ENCODE data around the gene OPN1SW. TPM values are rescaled to one million over a fixed set of nuclear protein-coding genes. Genes with fewer than 3 reads are reported as not detected.
A peak's percentile ranks its signal among the peaks of the same experiment; 100 is the strongest.

Gene OPN1SW
- total and polyA plus RNA-seq, 4 donors = 0.28 to 2.3 (median 2.0) TPM; not detected in 1

DNA sequence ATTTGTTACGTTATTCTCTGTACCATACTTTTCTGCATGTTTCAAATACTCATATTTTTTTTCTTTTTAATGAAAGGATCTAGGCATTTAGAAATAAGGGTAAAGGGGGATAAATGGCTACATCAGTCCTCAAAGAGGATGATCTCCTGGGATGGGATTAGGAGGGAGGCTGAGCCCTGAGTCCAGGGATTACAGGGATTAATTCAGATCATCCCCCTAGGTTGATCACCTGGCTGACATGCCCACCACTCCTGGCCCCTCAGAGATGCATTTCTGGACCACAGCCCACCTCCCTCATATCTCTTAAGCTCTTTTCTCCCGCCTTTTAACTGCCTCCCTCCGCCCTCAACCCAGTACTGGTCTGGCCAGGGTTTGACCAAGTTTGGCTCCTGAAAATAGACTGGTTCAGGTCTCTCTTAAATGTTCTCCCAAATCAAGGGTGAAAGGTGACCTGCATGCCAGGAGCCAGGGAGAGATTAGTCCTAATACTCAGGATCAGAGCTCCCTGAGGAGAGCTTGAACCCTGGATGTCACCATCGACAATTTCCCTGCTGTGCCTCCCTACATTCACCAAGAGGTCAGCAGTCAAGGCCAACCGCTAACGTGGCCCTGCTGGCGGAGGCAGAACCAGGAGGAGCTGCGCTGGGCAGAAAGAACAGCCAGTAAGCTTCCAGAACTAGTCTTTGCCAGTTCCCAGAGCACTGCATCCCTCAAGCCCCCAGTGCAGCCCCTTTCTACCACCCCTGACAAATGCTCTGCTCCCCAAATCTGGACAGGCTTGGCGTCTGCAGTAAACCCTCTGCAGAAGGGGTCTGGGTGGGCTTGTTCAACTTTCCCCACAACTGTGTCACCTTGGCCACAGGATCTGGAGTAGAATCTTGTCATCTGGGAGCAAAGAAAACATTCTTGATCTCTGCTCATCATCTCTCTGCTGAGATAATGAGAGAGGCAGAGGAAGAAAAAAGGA is 13.1 kb upstream of the OPN1SW start:
- no peak for DNase-seq (ENCODE audit: low read depth in 4 of 6, low spot score in 6 of 6)
- peaks cover 30% of the 10 kb centered on the region for H3K4me1 ChIP-seq (ENCODE audit: control insufficient read depth, insufficient read depth, low read length)
- no peaks in the 10 kb centered on the region for H3K27me3 ChIP-seq (ENCODE audit: control insufficient read depth, insufficient read depth, low read length)
- H3K27ac ChIP-seq (ENCODE audit: low read depth, low read length) = no peak overlapping the region
- WGBS (ENCODE audit: insufficient coverage) = 71% methylated on average over 8 of the region's 9 CpGs
- no peaks in the 10 kb centered on the region for H3K9me3 ChIP-seq (ENCODE audit: control insufficient read depth, insufficient read depth, low read length)
- H3K36me3 ChIP-seq (ENCODE audit: control insufficient read depth, insufficient read depth, low read length) = no peaks in the 10 kb centered on the region
- no peak overlapping the region for H3K4me3 ChIP-seq (ENCODE audit: low read depth, low read length)

DNA sequence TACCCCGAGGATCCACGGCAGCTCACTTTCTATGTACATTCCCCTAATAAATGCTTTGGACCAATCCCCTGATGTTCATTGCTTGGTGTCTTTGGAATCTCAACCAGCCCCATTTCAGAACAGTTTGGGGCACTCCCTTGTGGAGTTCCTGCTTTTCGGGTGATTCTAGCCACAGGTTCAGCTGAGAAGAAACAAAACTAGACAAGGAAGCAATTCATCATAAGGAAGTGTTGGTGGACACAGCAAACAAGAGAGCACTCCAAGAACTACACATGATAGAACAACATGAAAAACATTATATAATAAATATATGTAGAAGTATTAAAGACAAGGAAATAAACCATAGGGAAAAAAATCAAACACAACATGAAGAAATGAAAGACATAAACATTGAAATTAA is 10.1 kb upstream of the OPN1SW start:
- no peak overlapping the region for H3K27ac ChIP-seq (ENCODE audit: low read depth, low read length)

DNA sequence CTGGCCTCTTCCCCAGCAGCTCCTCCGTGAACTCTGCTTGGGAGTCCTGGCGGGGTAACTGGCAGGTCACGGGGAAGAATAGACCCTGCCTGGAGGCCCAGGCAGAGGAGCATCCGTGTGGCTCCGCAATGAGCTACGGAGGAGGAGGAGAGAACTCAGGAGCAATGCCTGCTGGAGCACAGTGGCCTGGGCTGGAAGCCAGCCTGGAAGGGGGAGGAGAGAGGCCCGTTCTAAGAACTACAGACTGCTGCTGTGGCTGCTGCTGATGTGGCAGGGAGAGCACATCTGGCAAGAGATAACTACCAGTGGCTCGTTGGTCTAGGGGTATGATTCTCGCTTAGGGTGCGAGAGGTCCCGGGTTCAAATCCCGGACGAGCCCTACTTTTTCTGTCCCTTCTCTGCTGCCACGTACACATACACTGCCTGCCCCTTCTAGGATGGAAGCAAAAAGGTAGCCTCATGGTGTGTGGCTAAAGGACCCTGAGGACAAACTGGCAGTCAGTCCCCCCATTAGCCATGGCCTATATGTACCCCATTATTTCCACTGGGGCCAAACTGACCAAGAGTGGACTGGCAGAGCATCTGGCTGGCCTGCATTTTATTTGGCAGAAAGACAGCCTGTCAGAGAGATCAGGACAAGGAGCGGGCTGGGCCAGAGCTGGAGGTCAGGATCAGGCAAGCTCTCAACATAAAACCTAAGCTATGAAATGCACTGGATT is 7.7 kb upstream of the OPN1SW start:
- Histone ChIP-seq H3K4me3 (ENCODE audit: low read depth, low read length) (no peak overlapping the region), H3K4me1 (ENCODE audit: control insufficient read depth, insufficient read depth, low read length) (peaks cover 9% of the 10 kb centered on the region), H3K36me3 (ENCODE audit: control insufficient read depth, insufficient read depth, low read length) (no peaks in the 10 kb centered on the region), H3K9me3 (ENCODE audit: control insufficient read depth, insufficient read depth, low read length) (no peaks in the 10 kb centered on the region), H3K27me3 (ENCODE audit: control insufficient read depth, insufficient read depth, low read length) (no peaks in the 10 kb centered on the region), H3K27ac (ENCODE audit: low read depth, low read length) (no peak overlapping the region)
- 24% methylated on average over 11 of the region's 15 CpGs for whole genome bisulfite sequencing (ENCODE audit: insufficient coverage)
- DNase-seq (ENCODE audit: low read depth in 4 of 6, low spot score in 6 of 6) = peak in 4 of 6 donors; percentile 28 to 78 (median 56)

More for the DNA sequence above, 10.1 kb upstream of the OPN1SW start:
- Histone ChIP-seq H3K36me3 (ENCODE audit: control insufficient read depth, insufficient read depth, low read length) (no peaks in the 10 kb centered on the region), H3K4me3 (ENCODE audit: low read depth, low read length) (no peak overlapping the region), H3K4me1 (ENCODE audit: control insufficient read depth, insufficient read depth, low read length) (peaks cover 16% of the 10 kb centered on the region), H3K27me3 (ENCODE audit: control insufficient read depth, insufficient read depth, low read length) (no peaks in the 10 kb centered on the region), H3K9me3 (ENCODE audit: control insufficient read depth, insufficient read depth, low read length) (no peaks in the 10 kb centered on the region)
- WGBS (ENCODE audit: insufficient coverage) = 93% methylated on average over 2 of the region's 3 CpGs
- no peak for DNase-seq (ENCODE audit: low read depth in 4 of 6, low spot score in 6 of 6)

DNA sequence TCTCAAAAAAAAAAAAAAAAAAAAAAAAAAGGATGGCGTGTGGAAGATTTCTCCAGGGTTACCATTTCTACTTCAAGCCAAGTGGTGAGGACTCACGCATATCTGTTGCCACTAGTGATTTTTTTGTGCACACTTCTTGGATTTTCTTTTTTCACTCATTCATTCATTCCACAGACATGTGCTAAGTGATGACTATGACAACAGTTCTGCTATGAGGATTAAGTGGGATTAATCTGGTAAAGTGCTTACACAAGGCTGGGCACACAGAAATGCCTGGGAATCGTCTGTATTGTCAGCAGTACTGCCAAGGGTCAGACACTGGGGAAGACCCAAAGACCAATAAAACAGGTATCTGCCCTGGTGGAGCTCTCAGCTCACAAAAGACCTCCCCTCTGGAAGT is 6.3 kb upstream of the OPN1SW start:
- Histone ChIP-seq H3K4me1 (ENCODE audit: control insufficient read depth, insufficient read depth, low read length) (peaks cover 9% of the 10 kb centered on the region), H3K27ac (ENCODE audit: low read depth, low read length) (no peak overlapping the region), H3K27me3 (ENCODE audit: control insufficient read depth, insufficient read depth, low read length) (no peaks in the 10 kb centered on the region), H3K36me3 (ENCODE audit: control insufficient read depth, insufficient read depth, low read length) (no peaks in the 10 kb centered on the region), H3K4me3 (ENCODE audit: low read depth, low read length) (no peak overlapping the region), H3K9me3 (ENCODE audit: control insufficient read depth, insufficient read depth, low read length) (no peaks in the 10 kb centered on the region)
- DNase-seq (ENCODE audit: low read depth in 4 of 6, low spot score in 6 of 6) = no peak
- 86% methylated on average over 1 of the region's 3 CpGs for WGBS (ENCODE audit: insufficient coverage)

- Histone ChIP-seq H3K4me1 (ENCODE audit: control insufficient read depth, insufficient read depth, low read length) (peaks cover 9% of the 10 kb centered on the region), H3K9me3 (ENCODE audit: control insufficient read depth, insufficient read depth, low read length) (no peaks in the 10 kb centered on the region), H3K27me3 (ENCODE audit: control insufficient read depth, insufficient read depth, low read length) (no peaks in the 10 kb centered on the region), H3K4me3 (ENCODE audit: low read depth, low read length) (no peak overlapping the region), H3K27ac (ENCODE audit: low read depth, low read length) (no peak overlapping the region), H3K36me3 (ENCODE audit: control insufficient read depth, insufficient read depth, low read length) (no peaks in the 10 kb centered on the region)
- DNase-seq (ENCODE audit: low read depth in 4 of 6, low spot score in 6 of 6) = no peak
- 87% methylated on average over 3 of the region's 5 CpGs for WGBS (ENCODE audit: insufficient coverage)
Measured at GRCh38 chr7:128781126-128781525, 5.5 kb upstream of the OPN1SW start.

DNA sequence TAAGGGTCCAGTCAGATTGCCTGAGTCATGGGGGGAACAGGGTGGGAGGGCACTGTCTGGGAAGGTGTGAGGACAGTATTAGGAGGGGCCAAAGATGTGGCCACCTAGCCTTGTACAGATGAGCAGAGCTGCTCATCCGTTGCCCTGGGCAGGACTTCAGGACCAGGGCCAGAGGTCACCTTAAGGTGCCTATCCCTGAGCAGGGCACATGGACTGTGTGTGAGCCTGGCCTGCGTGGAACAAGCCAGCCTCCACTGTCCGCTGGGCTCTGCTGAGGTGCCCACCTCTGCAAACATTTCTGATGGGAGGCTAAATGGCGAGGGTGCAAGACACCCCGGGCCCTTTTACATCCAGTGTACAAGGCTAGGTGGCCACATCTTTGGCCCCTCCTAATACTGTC is 3.4 kb upstream of the OPN1SW start:
- H3K27me3 ChIP-seq (ENCODE audit: control insufficient read depth, insufficient read depth, low read length) = no peaks in the 10 kb centered on the region

DNA sequence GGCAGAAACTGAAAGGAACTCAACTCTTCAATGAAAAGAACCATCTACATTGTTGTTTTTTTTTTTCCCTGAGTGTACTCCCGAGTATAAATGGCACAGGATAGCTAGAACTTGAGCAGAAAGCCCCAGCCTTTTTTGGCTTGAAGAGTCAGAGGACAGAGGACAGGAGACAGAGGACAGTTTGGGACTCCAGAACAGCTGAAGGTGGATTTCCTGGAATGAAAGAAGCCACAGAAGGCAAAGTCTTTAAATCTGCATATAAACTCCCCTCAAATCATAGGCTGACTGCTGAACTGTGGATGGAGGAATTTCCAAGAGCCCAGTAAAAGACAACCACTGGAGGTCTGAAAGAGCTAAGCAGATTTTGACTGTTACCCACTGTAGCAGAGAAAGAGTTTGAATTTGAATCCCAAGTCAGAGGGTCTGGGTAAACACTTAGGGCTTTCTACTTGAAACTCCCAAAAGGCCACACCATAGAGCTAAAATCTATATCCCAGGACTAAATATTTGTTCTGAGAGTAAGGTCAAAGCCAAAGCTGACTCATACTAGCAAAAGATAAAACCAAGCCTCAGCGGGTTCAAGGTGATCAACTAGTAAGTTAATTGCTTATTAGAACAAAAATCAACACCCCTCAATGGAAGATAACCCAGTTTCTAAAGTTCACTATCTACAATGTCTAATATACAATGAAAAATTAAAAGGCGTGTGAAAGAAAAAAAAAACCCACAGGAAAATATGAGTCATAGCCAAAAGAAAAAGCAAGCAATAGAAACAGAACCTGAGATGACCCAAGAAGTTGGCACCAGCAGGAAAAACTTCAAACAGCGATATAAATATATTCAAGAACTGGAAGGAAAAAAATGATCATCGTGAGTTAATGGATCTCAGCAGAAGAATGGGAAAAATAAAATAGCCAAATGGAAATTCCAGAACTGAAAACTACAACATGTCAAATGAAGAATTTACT is 1.8 kb upstream of the OPN1SW start:
- Histone ChIP-seq H3K9me3 (ENCODE audit: control insufficient read depth, insufficient read depth, low read length) (no peaks in the 10 kb centered on the region), H3K27ac (ENCODE audit: low read depth, low read length) (no peak overlapping the region), H3K27me3 (ENCODE audit: control insufficient read depth, insufficient read depth, low read length) (no peaks in the 10 kb centered on the region), H3K36me3 (ENCODE audit: control insufficient read depth, insufficient read depth, low read length) (peaks cover 8% of the 10 kb centered on the region), H3K4me3 (ENCODE audit: low read depth, low read length) (no peak overlapping the region), H3K4me1 (ENCODE audit: control insufficient read depth, insufficient read depth, low read length) (no peaks in the 10 kb centered on the region)
- no CpG with 5 or more reads among the region's 5 CpGs for WGBS (ENCODE audit: insufficient coverage)
- DNase-seq (ENCODE audit: low read depth in 4 of 6, low spot score in 6 of 6) = no peak

More for the DNA sequence above, 3.4 kb upstream of the OPN1SW start:
- DNase-seq (ENCODE audit: low read depth in 4 of 6, low spot score in 6 of 6) = no peak
- H3K27ac ChIP-seq (ENCODE audit: low read depth, low read length) = no peak overlapping the region
- peaks cover 4% of the 10 kb centered on the region for H3K36me3 ChIP-seq (ENCODE audit: control insufficient read depth, insufficient read depth, low read length)
- peaks cover 9% of the 10 kb centered on the region for H3K4me1 ChIP-seq (ENCODE audit: control insufficient read depth, insufficient read depth, low read length)
- H3K4me3 ChIP-seq (ENCODE audit: low read depth, low read length) = no peak overlapping the region
- H3K9me3 ChIP-seq (ENCODE audit: control insufficient read depth, insufficient read depth, low read length) = no peaks in the 10 kb centered on the region
- 92% methylated on average over 5 of the region's 5 CpGs for WGBS (ENCODE audit: insufficient coverage)

- H3K9me3 ChIP-seq (ENCODE audit: control insufficient read depth, insufficient read depth, low read length) = no peaks in the 10 kb centered on the region
- DNase-seq (ENCODE audit: low read depth in 4 of 6, low spot score in 6 of 6) = no peak
- no peaks in the 10 kb centered on the region for H3K27me3 ChIP-seq (ENCODE audit: control insufficient read depth, insufficient read depth, low read length)
- H3K27ac ChIP-seq (ENCODE audit: low read depth, low read length) = no peak overlapping the region
- 95% methylated on average over 7 of the region's 7 CpGs for WGBS (ENCODE audit: insufficient coverage)
- no peaks in the 10 kb centered on the region for H3K4me1 ChIP-seq (ENCODE audit: control insufficient read depth, insufficient read depth, low read length)
- no peak overlapping the region for H3K4me3 ChIP-seq (ENCODE audit: low read depth, low read length)
- H3K36me3 ChIP-seq (ENCODE audit: control insufficient read depth, insufficient read depth, low read length) = peaks cover 8% of the 10 kb centered on the region
Measured at GRCh38 chr7:128774921-128775320, 673 bp downstream of the OPN1SW start.

Measured in spinal cord (tissue), 10 donors.